HG03097 (cell line): ENCODE measurements around the gene ROPN1B.
"Not testable (repeated sequence)": the region's sequence is repeated elsewhere in the genome, so short reads cannot be mapped to it uniquely, and the experiment has no call there.

Experiments used
- ATAC-seq: cut with Tn5 transposase; IDR thresholded peaks from one replicate; pipeline ENCODE4 v1.9.1; 2021; ENCODE audit not compliant: unreplicated experiment, low FRiP score

Gene ROPN1B

DNA sequence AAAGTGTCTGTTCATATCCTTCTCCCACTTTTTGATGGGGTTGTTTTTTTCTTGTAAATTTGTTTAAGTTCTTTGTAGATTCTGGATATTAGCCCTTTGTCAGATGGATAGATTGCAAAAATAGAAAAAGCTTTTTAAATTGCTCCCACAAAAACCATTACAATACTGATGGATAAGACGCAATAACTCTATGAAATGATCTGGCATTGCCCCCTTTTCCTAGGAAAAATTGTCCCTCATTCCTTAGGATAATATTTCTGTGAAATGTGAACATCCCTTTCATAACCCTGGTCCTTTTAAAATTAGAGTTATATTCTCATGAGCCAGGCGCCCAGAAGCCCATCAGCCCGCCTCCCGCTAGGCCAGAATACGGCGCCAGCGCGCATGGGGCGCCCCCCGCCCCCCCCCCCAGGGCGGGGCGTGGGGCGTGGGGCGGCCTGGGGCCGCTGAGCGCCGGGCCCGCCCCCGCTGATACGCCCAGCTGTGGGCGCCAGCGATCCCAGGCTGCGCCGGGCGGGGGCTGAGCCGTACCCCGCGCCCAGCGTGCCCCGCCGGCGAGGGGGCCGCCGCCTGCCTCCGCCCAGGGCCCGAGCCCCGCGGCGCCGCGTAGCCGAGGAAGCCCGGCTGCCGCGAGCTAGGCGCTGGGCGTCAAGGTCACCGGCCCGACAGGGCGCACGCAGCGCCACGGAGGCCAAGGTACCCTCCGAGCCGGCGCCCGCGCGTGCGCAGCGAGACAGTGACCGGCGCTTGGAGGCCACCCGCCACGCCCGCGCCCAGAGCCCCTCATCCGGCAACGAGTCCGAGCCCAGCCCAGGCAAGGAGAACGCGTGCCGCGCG, 11.1 kb upstream of the ROPN1B start:
- ATAC-seq, result no peak

DNA sequence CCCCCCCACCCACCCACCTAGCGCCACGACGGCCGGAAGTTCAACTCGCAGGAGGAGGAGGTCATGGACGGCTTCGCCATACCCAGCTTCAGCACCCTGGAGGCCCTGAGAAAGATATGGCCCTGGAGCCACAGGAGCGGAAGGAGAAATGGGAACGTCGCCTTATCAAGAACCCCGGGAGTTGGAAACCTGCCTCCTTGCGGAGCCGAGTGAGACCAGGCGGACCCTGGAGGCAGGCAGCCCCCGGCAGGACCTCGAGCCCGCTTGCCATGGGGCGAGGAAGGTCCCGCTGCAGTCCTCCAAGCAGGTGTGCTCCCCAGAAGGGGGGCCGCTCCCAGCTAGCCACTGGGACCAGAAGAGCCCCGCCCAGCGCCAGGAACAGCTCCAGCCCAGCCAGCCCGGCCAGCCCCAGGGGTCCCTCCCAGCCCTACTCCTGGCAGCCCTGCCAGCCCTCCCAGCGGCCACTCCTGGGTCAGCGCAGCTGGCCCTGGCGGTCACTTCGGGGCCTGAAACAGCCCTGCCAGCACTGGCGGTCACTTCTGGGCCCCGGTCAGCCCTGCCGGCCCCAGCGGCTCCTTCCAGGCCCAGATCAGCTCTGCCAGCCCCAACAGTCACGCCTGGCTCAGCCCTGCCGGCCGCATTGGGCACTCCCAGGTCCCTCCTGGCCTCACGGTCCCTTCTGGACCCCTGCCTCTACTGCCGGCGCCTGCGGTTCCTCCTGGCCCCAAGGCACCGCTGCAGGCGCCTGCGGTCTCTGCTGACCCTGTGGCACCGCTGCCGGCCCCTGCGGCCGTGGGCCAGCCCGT, 10.3 kb upstream of the ROPN1B start:
- no peak for ATAC-seq

GRCh38 chr3:125959317-125960065, 9.5 kb upstream of the ROPN1B start:
- ATAC-seq, result no peak

DNA sequence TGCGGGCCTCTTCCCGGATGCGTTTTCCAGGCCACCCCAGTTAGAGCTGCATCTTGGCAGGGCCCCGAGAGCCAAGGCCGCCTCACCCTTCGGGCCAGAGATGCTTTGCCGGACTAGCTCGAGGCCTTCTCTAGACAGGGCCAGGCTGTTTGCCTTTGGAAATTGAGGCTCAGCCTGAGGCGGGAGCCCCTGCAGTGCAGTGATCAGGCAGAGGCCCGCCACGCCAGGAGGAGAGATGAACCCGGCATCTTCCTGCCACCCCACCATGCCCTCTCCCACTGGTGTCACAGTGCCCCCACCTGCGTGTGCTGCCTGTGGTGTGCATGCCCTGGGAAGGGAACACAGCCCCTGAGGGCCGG, 8.9 kb upstream of the ROPN1B start:
- ATAC-seq, result no peak

- no peak for ATAC-seq
These were observed 8.3 kb upstream of the ROPN1B start for GRCh38 chr3:125960456-125961288.

DNA sequence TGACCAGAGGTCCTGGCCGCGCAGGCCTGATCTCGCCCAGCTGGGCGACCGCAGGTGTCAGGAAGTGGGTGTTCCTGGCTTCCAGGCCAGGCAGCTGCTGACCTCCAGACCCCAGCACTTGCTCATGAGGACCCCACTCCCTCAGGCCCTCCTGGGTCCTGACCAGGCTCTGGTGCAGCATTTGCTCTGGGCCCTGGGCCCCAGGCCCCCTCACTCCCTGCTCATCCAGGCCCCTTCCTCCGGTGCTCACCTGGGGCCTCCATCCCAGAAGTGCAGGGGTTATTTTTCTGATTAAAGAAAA, 7.7 kb upstream of the ROPN1B start:
- ATAC-seq, result no peak

DNA sequence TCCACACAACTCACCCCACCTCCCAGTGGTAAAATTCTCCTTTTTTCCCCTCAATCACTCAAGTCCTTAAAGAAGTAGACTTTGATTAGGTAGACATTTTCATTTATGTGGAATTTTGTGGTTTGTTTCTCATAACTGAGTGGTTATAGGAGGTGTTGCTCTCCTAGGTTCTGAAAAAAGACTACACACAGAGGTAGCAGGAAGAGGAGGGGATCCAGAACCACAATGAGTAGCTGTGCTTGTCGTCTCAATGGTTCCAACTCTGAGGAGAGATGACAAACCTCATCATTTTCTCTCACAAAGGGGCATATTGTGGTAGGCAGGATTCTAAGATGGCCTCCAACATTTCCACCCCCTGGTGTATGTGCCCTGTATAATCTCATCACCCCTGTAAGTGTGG, 5.1 kb upstream of the ROPN1B start:
- not testable (repeated sequence) for ATAC-seq

DNA sequence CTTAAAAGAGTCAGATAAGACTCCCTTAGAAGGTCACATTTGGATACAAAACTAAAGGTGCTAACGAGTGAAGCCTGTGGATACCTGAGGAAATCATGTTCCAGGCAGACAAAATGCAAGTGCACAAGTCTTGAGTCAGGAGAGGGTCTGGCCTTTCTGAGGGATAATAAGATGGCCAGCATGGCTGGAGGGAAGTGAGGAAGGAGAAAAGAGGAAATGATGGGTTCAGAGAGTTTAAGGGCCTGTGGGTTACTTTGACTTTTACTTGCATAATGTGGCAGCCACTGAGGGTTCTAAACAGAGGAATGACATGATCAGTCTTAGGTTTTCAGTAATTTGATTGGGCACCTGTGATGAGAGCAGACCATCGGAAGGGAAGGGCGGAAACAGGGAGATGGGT, 3.5 kb upstream of the ROPN1B start:
- ATAC-seq, result no peak

DNA sequence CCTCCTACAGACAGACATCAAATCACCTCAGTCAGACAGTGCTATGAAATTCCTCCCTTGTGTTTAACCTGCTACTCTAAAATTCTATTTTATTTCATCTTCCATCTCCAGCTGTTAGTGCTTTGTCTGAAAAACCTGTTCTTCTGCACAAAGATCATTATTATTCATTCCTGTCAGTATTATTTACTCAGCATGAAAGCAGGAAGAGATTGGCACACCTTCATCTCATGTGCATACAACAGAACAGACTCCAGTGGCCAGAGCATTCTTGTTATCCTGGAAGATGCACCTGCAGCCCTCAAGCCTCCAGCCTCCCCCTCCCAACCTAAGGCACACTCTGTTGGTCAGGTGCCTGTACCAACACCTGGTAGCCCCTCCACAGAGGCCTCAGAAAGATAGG, 1.8 kb upstream of the ROPN1B start:
- ATAC-seq, result no peak

- ATAC-seq, result not testable (repeated sequence)
These were observed 857 bp upstream of the ROPN1B start for GRCh38 chr3:125968121-125968520.

DNA sequence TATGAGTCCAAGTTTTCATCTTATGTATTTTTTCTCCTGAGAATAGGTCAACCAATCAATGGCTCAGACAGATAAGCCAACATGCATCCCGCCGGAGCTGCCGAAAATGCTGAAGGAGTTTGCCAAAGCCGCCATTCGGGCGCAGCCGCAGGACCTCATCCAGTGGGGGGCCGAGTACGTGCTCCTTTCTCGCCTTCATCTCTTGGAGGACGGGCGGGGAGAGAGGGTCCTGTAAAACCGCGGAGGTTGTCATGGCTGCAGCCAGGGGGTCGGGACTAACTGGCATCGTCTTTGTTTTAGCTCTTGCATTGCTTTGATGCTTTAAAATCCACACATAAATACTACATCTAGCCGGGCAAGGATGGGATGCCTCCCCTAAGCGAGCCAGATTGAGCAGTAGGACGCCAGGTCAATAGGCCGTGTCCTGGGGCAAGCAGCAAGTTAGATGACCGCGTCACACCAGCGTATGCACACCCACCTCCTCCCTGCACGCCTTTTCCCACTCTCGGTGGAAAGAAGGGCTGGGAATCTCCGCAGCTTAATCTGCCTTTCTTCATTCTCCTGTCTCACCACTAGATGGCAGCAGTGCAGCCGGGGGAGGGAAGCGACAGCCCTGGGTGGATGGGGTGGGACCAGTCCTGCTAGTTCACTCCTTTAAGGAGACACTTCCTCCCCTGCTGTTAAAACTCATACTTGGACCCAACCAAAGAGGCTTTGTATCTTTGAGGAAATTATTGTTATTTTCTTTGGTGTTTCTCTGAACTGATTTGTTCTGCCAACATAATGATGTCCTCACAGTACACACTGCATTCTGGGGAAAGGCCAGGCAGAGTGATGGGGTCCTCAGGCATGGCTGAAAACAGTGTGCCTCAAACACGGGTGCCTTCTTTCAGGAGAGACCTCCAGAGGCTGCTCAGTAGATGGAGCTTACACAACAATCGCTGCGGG, 3.3 kb downstream of the ROPN1B start:
- ATAC-seq, result not testable (repeated sequence)

GRCh38 chr3:125975245-125976002, 6.4 kb downstream of the ROPN1B start:
- not testable (repeated sequence) for ATAC-seq

GRCh38 chr3:125976003-125976390, 7.0 kb downstream of the ROPN1B start:
- not testable (repeated sequence) for ATAC-seq

GRCh38 chr3:125977104-125977503, 8.1 kb downstream of the ROPN1B start:
- ATAC-seq, result not testable (repeated sequence)

DNA sequence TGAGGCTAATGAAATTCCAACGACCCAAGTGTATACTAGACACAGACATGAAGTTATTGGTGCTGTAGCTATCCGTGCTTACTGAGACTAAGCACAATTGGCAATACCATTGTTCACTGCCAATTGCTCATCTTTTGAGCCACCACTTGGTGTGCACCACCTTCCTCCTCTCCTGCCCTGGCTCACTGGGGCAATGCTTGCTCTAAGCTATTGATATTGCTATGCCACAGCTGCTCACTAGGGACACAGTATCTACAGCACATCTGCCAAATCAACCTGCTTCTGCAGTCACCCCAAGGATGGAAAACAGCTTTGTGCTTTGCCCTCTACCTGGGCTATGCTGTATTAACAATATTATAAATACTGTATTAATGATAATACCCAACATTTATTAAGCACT, 16.0 kb downstream of the ROPN1B start:
- not testable (repeated sequence) for ATAC-seq

DNA sequence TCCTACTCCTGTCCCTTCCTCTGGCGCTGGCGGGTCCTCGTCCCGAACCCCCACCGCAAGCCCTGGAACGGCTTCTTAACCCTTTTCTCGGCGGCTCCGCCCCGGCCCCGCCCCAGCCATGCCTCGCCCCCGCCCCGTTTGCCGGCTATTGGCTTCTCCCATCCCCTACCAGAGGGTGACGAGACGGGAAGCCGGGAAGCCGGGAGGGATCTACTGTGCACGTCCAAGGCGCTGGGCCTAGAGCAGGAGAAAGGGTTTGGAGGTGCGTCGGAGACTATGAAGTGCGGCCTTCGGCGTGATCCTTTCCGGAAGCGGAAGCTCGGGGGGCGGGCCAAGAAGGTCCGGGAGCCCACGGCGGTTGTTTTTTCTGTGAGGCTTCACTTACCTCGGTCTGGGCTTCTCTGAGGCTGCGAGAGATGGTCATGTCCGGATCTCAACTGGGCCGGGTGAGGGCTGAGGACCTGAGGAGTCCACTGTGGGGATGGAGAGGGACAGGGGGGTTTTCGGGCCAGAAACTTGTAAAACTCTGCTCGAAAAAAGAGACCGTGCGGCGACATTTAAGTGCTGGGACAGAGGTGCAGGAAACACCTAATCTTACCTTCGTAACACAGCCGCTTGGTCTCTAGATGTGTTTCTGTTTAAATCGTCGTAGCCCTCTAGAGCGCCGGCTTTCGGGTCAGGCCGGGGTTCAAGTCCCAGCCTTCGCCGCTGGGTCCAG, 21.4 kb downstream of the ROPN1B start:
- ATAC-seq, result peak; percentile 87

DNA sequence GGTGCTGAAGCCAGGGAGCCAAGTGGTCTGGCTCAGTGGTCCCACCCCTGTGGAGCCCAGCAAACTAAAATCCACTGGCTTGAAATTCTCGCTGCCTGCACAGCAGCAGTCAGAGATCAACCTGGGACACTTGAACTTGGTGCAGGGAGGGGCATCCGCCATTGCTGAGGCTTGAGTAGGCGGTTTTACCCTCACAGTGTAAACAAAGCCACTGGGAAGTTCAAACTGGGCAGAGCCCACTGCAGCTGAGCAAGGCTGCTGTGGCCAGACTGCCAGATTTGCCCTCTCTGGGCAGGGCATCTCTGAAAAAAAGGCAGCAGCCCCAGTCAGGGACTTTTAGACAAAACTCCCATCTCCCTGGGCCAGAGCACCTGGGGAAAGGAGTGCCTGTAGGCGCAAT, 27.8 kb downstream of the ROPN1B start:
- ATAC-seq, result not testable (repeated sequence)

- ATAC-seq, result no peak
These were observed 33.2 kb downstream of the ROPN1B start for GRCh38 chr3:126002189-126002588.
